B cell (primary cell): ENCODE measurements around the gene HTT-AS. TPM values are rescaled to one million over a fixed set of nuclear protein-coding genes. Genes with fewer than 3 reads are reported as not detected.
A peak's percentile ranks its signal among the peaks of the same experiment; 100 is the strongest.

Source experiments
- ATAC-seq: fragments of 200-7000 bp; cut with Tn5 transposase; one replicate; pipeline ENCODE4 v1.10.0; 2021; ENCODE audit warnings: low read depth, mild to moderate bottlenecking, moderate number of reproducible peaks, moderate library complexity
- CTCF ChIA-PET: fragments of 350-600 bp; sonication (Branson Sonifier 250); formaldehyde crosslinking; loops from one replicate; lab custom pipeline; 2021; ENCODE audit warnings: antibody characterized with exemption, inconsistent platforms; lab: Charles Lee
- POLR2A ChIA-PET: fragments of 350-600 bp; sonication (Branson Sonifier 250); formaldehyde crosslinking; loops from one replicate; lab custom pipeline; 2021; ENCODE audit warnings: antibody characterized with exemption; lab: Charles Lee
- DNase-seq: peaks from one replicate; pipeline ENCODE4 v3.0.0; 2013
- H2AFZ ChIP-seq: 2 replicates; pipeline ENCODE4 v1.6.1; 2012; ENCODE audit warnings: mild to moderate bottlenecking, low read depth, low read length; ENCODE audit not compliant: insufficient read depth, poor library complexity, severe bottlenecking
- H3K27ac ChIP-seq, 2 donors: 1 replicate in 1 of 2; 2 replicates in 1 of 2; pipeline ENCODE4 v1.5.1; 2012 to 2013; ENCODE audit warnings: low read length in 2 of 2, mild to moderate bottlenecking in 2 of 2, moderate library complexity in 1 of 2
- H3K27me3 ChIP-seq, 4 experiments: fragments of 200-600 bp in 1 of 4; sonication (generic) in 1 of 4; replicated peaks in 1 of 4; 1 replicate in 2 of 4; 2 replicates in 2 of 4; pipeline versions ENCODE4 v1.6.1 to v1.7.0; 2013 to 2016; ENCODE audit warnings: low read length in 3 of 4, mild to moderate bottlenecking in 2 of 4, mixed read lengths in 1 of 4, moderate library complexity in 1 of 4; ENCODE audit not compliant: insufficient read depth in 4 of 4, control insufficient read depth in 3 of 4; ENCODE audit errors: control extremely low read depth in 1 of 4
- H3K36me3 ChIP-seq, 2 experiments: replicated peaks in 1 of 2; 1 replicate in 1 of 2; 2 replicates in 1 of 2; pipeline versions ENCODE4 v1.6.1 to v1.7.1; 2013; ENCODE audit warnings: low read length in 1 of 2; ENCODE audit not compliant: insufficient read depth in 2 of 2, control insufficient read depth in 1 of 2; ENCODE audit errors: control extremely low read depth in 1 of 2, extremely low read depth in 1 of 2
- H3K4me1 ChIP-seq, 2 donors: fragments of 200-600 bp in 1 of 2; sonication (generic) in 1 of 2; 1 replicate in 1 of 2; 2 replicates in 1 of 2; pipeline versions ENCODE4 v1.5.1 to v1.6.1; 2013 to 2017; ENCODE audit warnings: low read length in 2 of 2; ENCODE audit not compliant: control insufficient read depth in 2 of 2, insufficient read depth in 2 of 2
- H3K4me2 ChIP-seq: replicated peaks from 2 replicates; pipeline ENCODE3; 2012; ENCODE audit warnings: mild to moderate bottlenecking, low read depth, low read length; ENCODE audit not compliant: poor library complexity, severe bottlenecking
- H3K4me3 ChIP-seq, 5 experiments: fragments of 200-600 bp in 1 of 5; sonication (generic) in 1 of 5; 1 replicate in 3 of 5; 2 replicates in 2 of 5; pipeline versions ENCODE4 v1.5.1 to v1.7.0; 2011 to 2016; ENCODE audit warnings: low read length in 4 of 5, mild to moderate bottlenecking in 4 of 5, low read depth in 2 of 5, control low read depth in 1 of 5, moderate library complexity in 1 of 5; ENCODE audit not compliant: insufficient read depth in 1 of 5; ENCODE audit errors: control extremely low read depth in 1 of 5, extremely low read depth in 1 of 5
- H3K79me2 ChIP-seq: fragments of 200-600 bp; sonication (generic); one replicate; pipeline ENCODE4 v1.6.0; 2016; ENCODE audit warnings: low read length; ENCODE audit not compliant: control insufficient read depth, insufficient read depth
- H3K9ac ChIP-seq: fragments of 200-600 bp; sonication (generic); 2 replicates; pipeline ENCODE4 v1.6.1; 2017; ENCODE audit warnings: mild to moderate bottlenecking, low read length, moderate library complexity
- H3K9me3 ChIP-seq, 3 donors: one replicate each; pipeline versions ENCODE4 v1.6.1 to v1.7.1; 2013; ENCODE audit warnings: low read length in 2 of 3; ENCODE audit not compliant: control insufficient read depth in 2 of 3, insufficient read depth in 1 of 3; ENCODE audit errors: control extremely low read depth in 1 of 3
- H4K20me1 ChIP-seq: 2 replicates; pipeline ENCODE4 v1.6.0; 2012; ENCODE audit warnings: mild to moderate bottlenecking, low read length; ENCODE audit not compliant: insufficient read depth, control insufficient read depth, poor library complexity, severe bottlenecking
- H3K27ac Mint-ChIP-seq: one replicate; pipeline ENCODE4 v1.8.0; 2021; ENCODE audit warnings: mixed read lengths
- H3K27me3 Mint-ChIP-seq: one replicate; pipeline ENCODE4 v1.8.0; 2021; ENCODE audit warnings: mixed read lengths
- H3K4me1 Mint-ChIP-seq: one replicate; pipeline ENCODE4 v1.8.0; 2021; ENCODE audit warnings: mixed read lengths
- H3K4me3 Mint-ChIP-seq: one replicate; pipeline ENCODE4 v1.8.0; 2021; ENCODE audit warnings: mixed read lengths
- H3K9me3 Mint-ChIP-seq: one replicate; pipeline ENCODE4 v1.8.0; 2022; ENCODE audit warnings: mixed read lengths; ENCODE audit not compliant: insufficient read depth
- EZH2 ChIP-seq: IDR thresholded peaks from 2 replicates; pipeline ENCODE4 v1.6.1; 2012; ENCODE audit warnings: borderline replicate concordance, low read depth, mild to moderate bottlenecking, moderate library complexity, low read length; ENCODE audit not compliant: insufficient read depth, poor library complexity, severe bottlenecking
- WGBS: methylation state at CpG from one replicate; pipeline ENCODE4 v1.1.5; 2013; ENCODE audit warnings: missing lambda C conversion rate; ENCODE audit not compliant: insufficient coverage; 5-methylcytosine and 5-hydroxymethylcytosine counted together
- intact Hi-C: fragments of 100-400 bp; cut with micrococcal nuclease; formaldehyde crosslinking; loops from one replicate; pipeline ENCODE4 v1.10.0; 2022
- polyA plus RNA-seq: library from polyadenylated mRNA; depleted of rRNA; stranded (reverse); fragments of >200 nt; gene quantifications from 2 replicates; pipeline ENCODE4 v1.2.3, GENCODE V29; 2012
- total RNA-seq, 2 donors: library from RNA; stranded (reverse); fragments of 120-200 nt in 1 of 2; gene quantifications; 1 replicate in 1 of 2; 2 replicates in 1 of 2; pipeline versions ENCODE4 v1.2.3 to v1.2.4, GENCODE V29; 2013 to 2022
- TF ChIP-seq, protein P1 (sequence below): fragments of 200-600 bp; IDR thresholded peaks from one replicate; pipeline ENCODE4 v1.8.0; 2022; ENCODE audit warnings: antibody characterized with exemption, mild to moderate bottlenecking

Gene HTT-AS
- total and polyA plus RNA-seq, 2 donors (not counting 1 experiment from before 2014, with no cell fraction given): 0.84 TPM; not detected in 1

- Mint-ChIP-seq H3K4me1 (peaks cover 48% of the 10 kb centered on the region), H3K4me3 (peak overlapping the region; percentile 75), H3K9me3 (no peaks in the 10 kb centered on the region), H3K27me3 (no peaks in the 10 kb centered on the region), H3K27ac (peak overlapping the region; percentile 70)
- Histone ChIP-seq H3K27ac (peak overlapping the region in 1 of 2 donors; percentile 48), H3K79me2 (peaks cover 13% of the 10 kb centered on the region), H3K4me2 (peak overlapping the region; percentile 85), H4K20me1 (no peaks in the 10 kb centered on the region), H3K9ac (peak overlapping the region; percentile 53), H3K27me3 (no peaks in the 10 kb centered on the region), H3K4me1 (peaks cover 31 to 58% of the 10 kb centered on the region in 2 donors), H2AFZ (peak overlapping the region; percentile 70), H3K9me3 (no peaks in the 10 kb centered on the region), H3K36me3 (no peaks in the 10 kb centered on the region), H3K4me3 (peak overlapping the region in 4 of 5 experiments; percentile 14 to 60 (median 42))
- POLR2A ChIA-PET: interaction anchor here (0.5 to 1.4 kb wide), 5 partner anchors 9 to 623 kb away, joined by 3 to 6 read pairs (median 4); partner anchors contain the start of gene GRK4
- peak; percentile 48 for DNase-seq
- intact Hi-C loops: loop anchor here (1.0 kb wide), 3 partner anchors 9 to 274 kb away; no protein-coding TSS in a partner anchor
- CTCF ChIA-PET: interaction anchor here (0.7 to 3.2 kb wide), 17 partner anchors 9 to 226 kb away, joined by 3 to 38 read pairs (median 4); partner anchors contain the start of genes GRK4 and NOP14
- TF ChIP-seq, protein P1, sequence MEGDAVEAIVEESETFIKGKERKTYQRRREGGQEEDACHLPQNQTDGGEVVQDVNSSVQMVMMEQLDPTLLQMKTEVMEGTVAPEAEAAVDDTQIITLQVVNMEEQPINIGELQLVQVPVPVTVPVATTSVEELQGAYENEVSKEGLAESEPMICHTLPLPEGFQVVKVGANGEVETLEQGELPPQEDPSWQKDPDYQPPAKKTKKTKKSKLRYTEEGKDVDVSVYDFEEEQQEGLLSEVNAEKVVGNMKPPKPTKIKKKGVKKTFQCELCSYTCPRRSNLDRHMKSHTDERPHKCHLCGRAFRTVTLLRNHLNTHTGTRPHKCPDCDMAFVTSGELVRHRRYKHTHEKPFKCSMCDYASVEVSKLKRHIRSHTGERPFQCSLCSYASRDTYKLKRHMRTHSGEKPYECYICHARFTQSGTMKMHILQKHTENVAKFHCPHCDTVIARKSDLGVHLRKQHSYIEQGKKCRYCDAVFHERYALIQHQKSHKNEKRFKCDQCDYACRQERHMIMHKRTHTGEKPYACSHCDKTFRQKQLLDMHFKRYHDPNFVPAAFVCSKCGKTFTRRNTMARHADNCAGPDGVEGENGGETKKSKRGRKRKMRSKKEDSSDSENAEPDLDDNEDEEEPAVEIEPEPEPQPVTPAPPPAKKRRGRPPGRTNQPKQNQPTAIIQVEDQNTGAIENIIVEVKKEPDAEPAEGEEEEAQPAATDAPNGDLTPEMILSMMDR: no peak
- TF ChIP-seq EZH2: no peak
- ATAC-seq: no peak
- WGBS: 13% methylated on average over 5 of the region's 6 CpGs
Measured at GRCh38 chr4:3037957-3038461, 36.3 kb downstream of the HTT-AS start.
